ENCODE data around the gene STIM1.
"Not testable (repeated sequence)": the region's sequence is repeated elsewhere in the genome, so short reads cannot be mapped to it uniquely, and the experiment has no call there.

The STIM1 gene

GRCh38 chr11:3989921-3990290 is 134.4 kb downstream of the STIM1 start:
- no peak for DNase-seq

GRCh38 chr11:3990406-3990805 is 134.9 kb downstream of the STIM1 start:
- no peak for DNase-seq

DNA sequence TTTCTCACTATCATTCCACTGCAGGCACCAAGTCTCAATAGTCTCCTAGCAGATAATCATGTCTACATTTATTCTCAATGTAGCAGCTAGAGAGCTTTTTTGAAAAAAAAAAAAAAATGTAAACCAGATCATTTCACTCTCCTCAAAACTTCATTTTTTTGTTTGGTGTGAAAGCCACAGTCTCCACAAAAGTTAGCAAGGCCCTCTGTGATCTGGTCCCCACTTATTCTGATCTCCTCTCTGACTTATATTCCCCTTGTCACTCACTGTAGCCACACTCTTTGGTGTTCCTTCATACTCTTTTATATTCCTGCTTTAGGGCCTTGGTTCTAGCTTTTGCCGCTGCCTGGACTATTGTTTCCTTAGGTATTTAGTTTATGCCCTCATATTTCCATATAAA is 137.5 kb downstream of the STIM1 start:
- no peak for DNase-seq

GRCh38 chr11:3994030-3994640 is 138.7 kb downstream of the STIM1 start:
- no peak for DNase-seq

DNA sequence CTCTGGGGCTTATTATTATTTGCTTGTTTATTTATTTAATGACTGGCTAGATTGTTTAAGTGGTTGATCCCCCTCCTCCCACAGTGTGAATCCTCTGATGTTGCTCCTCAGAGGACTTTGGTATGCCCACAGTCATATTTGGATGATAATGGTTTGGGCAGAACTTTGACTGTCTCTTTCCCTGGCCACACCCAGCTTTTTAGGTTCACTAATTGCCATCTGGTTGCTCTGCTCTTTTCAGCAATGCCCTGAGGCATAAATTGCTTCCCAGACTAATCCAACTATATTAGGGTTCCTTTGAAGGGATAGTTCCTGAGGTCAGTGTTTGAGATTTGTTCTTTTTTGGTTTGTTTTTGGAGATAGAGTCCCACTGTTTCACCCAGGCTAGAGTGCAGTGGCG is 139.8 kb downstream of the STIM1 start:
- DNase-seq, result no peak

- no peak for DNase-seq
These were observed 140.6 kb downstream of the STIM1 start for GRCh38 chr11:3995949-3996554.

- DNase-seq, result no peak
These were observed 141.2 kb downstream of the STIM1 start for GRCh38 chr11:3996651-3997050.

DNA sequence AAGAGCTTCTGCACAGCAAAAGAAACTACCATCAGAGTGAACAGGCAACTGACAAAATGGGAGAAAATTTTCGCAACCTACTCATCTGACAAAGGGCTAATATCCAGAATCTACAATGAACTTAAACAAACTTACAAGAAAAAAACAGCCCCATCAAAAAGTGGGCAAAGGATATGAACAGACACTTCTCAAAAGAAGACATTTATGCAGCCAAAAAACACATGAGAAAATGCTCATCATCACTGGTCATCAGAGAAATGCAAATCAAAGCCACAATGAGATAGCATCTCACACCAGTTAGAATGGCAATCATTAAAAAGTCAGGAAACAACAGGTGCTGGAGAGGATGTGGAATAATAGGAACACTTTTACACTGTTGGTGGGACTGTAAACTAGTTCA is 149.3 kb downstream of the STIM1 start:
- not testable (repeated sequence) for DNase-seq

DNA sequence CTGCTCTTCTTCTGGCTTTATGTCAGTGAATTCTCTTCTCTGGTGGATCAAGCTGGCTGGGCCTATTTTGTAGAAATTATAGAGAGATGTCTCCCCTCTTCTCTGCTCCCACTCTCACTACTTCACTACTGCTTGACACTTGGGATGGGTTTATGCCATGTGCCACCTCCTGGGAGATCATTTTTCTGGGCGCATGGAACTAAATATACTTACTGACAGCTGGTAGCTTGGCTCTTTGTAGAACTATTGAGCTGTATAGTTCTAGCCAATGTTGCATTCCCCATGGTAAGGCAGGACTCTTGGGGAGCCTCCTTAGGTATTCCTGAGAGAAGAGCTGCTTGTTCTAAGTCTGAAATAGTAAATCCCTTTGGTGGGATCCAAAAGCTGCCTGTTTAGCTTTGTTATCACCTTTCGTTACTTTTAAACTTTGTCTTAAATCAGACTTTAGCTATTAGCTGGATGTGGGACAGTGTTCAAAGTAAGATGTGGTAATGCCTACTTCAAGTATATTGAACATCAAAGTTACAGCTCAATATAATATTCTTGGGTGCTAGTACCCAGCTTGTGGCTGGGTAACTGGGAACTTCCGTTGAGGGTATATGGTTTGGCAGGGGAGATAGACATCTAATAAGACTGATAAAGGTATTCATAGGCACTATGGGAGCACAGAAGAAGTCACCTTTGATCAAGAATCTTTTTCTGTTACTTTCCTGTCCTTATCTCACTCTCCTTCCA is 151.6 kb downstream of the STIM1 start:
- DNase-seq, result no peak

GRCh38 chr11:4008116-4008515 is 152.7 kb downstream of the STIM1 start:
- no peak for DNase-seq

DNA sequence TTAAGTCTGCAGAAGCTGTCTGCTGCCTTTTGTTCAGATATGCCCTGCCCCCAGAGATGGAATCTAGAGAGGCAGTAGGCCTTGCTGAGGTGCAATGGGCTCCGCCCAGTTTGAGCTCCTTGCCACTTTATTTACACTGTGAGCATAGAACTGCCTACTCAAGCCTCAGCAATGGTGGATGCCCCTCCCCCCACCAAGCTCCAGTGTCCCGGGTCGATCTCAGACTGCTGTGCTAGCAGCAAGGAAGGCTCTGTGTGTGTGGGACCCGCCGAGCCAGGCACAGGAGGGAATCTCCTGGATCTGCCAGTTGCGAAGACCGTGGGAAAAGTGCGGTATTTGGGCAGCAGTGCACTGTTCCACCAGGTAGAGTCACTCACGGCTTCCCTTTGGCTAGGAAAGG is 161.1 kb downstream of the STIM1 start:
- DNase-seq, result not testable (repeated sequence)

GRCh38 chr11:4017129-4017528 is 161.7 kb downstream of the STIM1 start:
- no peak for DNase-seq

GRCh38 chr11:4018641-4019040 is 163.2 kb downstream of the STIM1 start:
- DNase-seq, result no peak

GRCh38 chr11:4019891-4020290 is 164.4 kb downstream of the STIM1 start:
- no peak for DNase-seq

GRCh38 chr11:4022669-4023068 is 167.2 kb downstream of the STIM1 start:
- no peak for DNase-seq

DNA sequence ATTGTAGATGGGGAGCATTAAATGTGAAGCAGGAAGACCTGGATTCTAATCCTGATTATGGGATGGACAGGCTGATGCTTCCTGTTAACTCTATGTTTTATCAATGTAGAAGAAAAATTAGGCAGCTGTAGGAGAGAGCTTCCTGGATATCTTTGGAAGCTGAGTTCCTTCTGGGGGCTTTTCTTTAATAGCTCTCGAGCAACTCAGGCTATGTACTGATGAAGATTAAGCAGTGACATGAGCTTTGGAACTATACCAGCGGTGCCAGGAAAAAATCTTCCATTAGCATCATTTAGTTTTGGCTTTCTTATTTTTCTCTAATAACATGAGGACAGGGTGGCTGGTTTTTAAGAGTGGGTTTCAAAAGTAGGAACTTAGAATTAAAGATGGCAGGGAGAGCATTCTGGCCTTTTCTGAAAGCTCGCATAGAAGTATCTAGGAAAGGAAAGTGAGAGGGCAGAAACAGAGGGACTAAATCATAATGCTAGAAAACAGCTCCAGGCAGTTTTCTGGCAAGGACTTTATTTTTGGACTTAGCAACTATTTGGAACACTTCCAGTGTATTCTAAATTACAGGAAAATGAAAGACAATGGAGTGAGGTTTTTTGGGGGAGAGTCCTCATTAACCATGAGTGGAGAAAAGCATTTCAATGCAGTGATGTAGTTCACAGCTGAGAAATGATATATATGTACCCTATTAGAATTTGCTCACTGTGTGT is 169.9 kb downstream of the STIM1 start:
- DNase-seq, result no peak

DNA sequence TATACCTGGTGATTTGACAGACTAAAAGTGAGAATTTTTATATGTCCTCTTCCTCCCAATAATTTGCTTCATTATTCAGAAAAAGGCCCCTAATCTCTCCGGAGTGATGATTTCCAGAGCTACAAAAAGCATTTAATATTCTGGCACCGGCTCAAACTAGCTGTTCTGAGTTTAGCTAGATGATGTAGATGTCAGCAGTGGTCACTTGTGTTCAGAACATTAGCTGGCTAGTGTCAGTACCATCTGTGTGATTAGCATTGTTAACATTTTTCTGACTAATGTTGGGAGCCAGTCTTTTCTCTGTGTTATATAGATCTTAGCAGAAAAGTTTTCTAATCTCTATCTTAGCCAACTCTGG is 170.5 kb downstream of the STIM1 start:
- no peak for DNase-seq

- no peak for DNase-seq
These were observed 170.9 kb downstream of the STIM1 start for GRCh38 chr11:4026389-4026788.

DNA sequence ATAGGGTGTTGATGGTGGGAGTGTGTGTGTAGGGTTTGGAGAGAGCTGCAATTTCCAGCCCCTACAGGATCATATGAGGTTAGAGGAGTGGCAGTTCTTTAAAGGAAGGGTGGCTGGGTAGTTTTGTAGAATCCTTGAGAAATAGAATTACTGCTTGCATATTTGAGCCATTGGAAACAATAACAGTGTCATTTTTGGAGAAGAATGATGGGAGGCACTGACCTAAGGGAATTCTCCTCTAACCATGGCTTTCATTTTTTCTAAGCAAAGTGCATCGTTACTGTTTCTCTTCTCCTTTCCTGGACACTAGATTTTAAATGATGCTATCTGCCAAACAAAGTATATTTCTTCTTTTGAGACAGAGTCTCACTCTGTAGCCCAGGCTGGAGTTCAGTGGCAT is 172.3 kb downstream of the STIM1 start:
- DNase-seq, result no peak

DNA sequence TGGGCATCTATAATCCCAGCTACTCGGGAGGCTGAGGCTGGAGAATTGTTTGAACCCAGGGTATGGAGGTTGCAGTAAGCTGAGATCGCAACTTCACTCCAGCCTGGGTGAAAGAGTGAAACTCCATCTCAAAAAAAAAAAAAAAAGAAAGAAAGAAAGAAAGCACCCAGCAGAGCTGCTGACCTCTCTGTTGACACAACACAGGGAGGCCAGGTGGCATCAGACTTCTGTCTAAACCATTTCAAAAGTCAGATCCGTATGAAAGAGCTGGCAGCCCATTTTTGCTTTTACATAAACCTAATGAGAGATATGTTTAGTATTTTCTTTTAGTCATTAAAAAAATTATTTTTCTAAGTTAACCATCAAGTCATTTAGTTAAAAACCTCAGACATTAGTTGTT is 174.7 kb downstream of the STIM1 start:
- DNase-seq, result no peak

DNA sequence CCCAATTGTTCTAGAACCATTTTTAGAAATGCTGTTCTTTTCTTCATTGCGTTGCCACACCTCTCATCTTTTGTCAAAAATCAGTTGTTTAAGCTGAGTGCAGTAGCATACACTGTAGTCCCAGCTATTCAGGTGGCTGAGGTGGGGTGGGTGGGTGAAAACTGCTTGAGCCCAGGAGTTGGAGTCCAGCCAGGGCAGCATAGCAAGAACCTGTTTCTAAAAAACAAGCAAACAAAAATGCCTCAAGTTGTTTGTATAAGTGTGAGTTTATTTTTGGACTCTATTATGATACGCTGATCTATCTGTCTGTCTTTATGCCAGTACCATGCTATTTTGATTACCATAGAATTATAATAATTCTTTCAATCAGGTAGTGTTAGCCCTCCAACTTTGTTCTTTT is 176.6 kb downstream of the STIM1 start:
- DNase-seq, result no peak

DNA sequence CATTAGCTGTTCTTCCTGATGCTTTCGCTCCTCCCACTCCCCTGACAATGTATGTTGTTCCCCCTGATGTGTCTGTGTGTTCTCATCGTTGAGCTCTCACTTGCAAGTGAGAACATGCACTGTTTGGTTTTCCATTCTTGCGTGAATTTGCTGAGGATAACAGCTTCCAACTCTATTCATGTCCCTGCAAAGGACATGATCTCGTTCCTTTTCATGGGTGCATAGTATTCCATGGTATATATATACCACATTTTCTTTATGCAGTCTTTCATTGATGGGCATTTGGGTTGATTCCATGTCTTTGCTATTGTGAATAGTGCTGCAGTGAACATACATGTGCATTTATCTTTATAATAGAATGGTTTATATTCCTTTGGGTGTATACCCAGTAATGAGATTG is 180.5 kb downstream of the STIM1 start:
- no peak for DNase-seq

- DNase-seq, result no peak
These were observed 183.5 kb downstream of the STIM1 start for GRCh38 chr11:4039011-4039410.

- no peak for DNase-seq
These were observed 185.0 kb downstream of the STIM1 start for GRCh38 chr11:4040461-4040860.
